ENCODE data around the gene ZNF768. TPM values are rescaled to one million over a fixed set of nuclear protein-coding genes. Genes with fewer than 3 reads are reported as not detected.

ZNF768 gene
- total RNA-seq, 4 donors from 2014 or later: 16.5 to 22.5 (median 18.6) TPM

DNA sequence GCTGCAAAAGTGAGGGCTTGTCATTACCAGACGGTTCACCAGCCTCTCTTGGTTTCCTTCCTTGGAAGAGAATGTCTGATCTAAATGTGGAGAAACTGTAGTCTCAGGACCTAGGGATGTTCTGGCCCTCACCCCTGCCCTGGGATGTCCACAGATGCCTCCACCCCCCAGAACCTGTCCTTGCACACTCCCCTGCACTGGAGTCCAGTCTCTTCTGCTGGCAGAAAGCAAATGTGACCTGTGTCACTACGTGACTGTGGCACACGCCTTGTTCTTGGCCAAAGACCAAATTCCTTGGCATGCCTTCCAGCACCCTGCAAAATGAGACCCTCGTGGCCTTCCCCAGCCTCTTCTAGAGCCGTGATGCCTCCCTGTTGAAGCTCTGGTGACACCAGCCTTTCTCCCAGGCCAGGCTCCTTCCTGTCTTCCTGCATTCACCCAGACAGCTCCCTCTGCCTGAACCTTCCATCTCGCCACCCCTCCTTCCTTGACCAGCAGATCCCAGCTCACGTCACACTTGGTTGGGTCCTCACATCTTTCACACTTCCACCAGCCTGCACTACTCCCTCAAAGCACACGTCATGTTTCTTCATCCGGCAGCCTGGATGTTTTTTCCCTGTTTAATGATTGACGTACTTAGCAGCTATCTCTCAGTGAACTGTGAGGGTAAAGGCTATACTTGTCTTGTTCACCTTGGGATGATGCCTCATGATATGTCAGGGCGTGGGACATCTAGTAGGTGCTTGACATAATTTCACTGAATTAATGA, 4.3 kb downstream of the ZNF768 start:
- TF ChIP-seq, protein P1, sequence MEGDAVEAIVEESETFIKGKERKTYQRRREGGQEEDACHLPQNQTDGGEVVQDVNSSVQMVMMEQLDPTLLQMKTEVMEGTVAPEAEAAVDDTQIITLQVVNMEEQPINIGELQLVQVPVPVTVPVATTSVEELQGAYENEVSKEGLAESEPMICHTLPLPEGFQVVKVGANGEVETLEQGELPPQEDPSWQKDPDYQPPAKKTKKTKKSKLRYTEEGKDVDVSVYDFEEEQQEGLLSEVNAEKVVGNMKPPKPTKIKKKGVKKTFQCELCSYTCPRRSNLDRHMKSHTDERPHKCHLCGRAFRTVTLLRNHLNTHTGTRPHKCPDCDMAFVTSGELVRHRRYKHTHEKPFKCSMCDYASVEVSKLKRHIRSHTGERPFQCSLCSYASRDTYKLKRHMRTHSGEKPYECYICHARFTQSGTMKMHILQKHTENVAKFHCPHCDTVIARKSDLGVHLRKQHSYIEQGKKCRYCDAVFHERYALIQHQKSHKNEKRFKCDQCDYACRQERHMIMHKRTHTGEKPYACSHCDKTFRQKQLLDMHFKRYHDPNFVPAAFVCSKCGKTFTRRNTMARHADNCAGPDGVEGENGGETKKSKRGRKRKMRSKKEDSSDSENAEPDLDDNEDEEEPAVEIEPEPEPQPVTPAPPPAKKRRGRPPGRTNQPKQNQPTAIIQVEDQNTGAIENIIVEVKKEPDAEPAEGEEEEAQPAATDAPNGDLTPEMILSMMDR (IDR thresholded peaks at IDR 0.05): no peak
- DNase-seq (ENCODE audit: low spot score) (no peak), ATAC-seq (ENCODE audit: low FRiP score) (no peak)

DNA sequence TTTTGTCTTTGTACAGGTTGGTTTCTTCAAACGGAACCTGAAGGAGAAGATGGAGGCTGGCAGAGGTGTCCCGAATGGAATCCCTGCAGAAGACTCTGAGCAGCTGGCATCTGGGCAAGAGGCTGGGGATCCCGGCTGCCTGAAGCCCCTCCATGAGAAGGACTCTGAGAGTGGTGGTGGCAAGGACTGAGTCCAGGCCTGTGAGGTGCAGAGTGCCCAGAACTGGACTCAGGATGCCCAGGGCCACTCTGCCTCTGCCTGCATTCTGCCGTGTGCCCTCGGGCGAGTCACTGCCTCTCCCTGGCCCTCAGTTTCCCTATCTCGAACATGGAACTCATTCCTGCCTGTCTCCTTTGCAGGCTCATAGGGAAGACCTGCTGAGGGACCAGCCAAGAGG, 4.9 kb downstream of the ZNF768 start:
- ATAC-seq (ENCODE audit: low FRiP score) (no peak), DNase-seq (ENCODE audit: low spot score) (no peak)
- TF ChIP-seq, protein P1 (IDR thresholded peaks at IDR 0.05): no peak

DNA sequence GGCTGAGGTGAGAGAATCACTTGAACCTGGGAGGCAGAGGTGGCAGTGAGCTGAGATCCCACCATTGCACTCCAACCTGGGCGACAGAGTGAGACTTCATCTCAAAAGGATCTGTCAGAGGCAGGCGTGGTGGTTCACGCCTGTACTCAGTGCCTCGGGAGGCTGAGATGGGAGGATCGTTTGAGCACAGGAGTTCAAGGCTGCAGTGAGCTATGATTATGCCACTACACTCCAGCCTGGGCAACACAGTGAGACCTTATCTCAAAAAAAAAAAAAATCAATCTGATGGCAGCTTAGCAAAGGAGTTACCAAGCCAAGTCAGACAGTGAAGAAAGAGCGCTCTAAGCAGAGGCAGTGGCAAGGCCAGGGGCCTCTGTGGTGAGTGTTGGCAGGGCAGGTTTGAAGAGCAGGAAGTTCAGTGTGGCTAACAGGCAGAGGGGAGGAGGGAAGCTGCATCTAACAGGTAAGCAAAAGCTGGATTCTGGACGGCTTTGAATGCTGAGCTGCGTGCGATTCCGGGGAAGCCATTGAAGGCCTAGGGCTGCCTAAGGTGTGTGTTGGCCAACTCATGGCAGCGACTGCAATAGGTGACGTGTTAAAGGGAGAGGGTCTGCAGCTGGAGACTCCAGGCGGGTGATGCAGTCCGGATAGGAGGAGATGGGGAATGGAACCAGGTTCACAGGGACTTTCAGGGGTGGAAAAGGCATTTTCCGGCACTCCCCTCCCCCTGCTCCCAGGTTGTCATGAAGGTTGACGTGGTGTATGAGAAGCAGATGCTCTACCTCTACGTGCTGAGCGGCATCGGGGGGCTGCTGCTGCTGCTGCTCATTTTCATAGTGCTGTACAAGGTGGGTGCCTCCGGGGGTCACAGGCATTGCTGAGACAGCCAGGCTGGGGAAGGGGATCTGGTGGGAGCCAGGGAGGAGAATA, 7.0 kb downstream of the ZNF768 start:
- ATAC-seq (ENCODE audit: low FRiP score) (no peak), DNase-seq (ENCODE audit: low spot score) (no peak)
- TF ChIP-seq, protein P1 (IDR thresholded peaks at IDR 0.05): no peak

DNA sequence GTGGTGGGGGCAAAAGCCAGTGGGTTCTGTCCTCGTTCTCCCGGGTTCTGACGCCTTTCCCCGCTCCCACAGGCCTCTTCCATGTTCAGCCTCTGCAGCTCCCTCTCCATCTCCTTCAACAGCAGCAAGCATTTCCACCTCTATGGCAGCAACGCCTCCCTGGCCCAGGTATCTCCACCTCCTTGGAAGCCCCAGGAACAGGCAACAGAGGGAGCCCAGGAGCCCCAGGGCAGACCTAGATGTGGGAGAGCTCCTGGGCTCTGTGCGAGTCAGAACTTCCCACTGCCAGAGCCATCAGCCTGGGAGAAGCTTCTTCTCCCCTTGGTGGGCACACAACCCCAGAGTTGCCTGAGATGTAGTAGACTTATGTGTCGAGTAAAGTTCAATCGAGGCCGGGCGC, 7.8 kb downstream of the ZNF768 start:
- TF ChIP-seq, protein P1 (IDR thresholded peaks at IDR 0.05): no peak
- DNase-seq (ENCODE audit: low spot score) (no peak), ATAC-seq (ENCODE audit: low FRiP score) (no peak)

DNA sequence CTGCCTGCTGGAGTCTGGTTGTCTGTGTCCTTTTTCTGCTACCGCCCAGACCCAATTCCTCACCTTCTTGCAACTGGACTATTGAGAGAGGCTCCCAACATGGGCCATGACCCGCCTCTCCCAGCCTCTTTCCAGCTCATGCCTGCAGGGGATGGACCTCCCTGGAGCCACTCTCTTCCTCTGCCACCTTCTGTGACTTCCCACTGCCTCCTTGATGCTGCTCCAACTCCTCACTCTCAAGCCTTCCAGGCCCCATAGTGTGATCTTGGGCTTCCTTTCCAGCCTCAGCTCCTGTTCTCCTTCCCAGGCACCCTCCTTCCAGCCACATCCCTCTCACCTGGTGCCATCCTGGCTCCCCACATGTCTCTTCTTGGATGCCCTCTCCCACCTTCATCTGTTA, 11.1 kb downstream of the ZNF768 start:
- no peak for DNase-seq (ENCODE audit: low spot score)
- TF ChIP-seq, protein P1 (IDR thresholded peaks at IDR 0.05): no peak
- no peak for ATAC-seq (ENCODE audit: low FRiP score)

DNA sequence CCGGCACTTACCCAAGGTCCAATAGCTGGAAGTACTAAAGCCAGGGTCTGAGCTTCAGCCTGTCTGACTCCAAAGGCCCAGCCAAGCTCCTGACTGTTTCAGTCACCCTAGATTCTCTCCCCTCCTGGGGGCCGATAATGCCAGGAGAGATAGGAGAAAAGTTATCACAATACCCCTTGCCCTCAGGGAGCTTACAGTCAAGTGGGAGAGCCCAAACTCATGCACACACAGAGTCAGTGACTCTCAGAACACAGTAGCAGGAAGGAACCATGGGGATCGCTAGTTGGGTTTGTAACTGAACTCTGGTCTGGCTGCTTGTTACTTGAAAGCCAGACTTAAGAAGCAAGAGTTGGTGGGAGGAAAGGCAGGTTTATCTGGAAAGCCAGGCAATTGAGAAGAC, 14.9 kb downstream of the ZNF768 start:
- TF ChIP-seq, protein P1 (IDR thresholded peaks at IDR 0.05): no peak
- ATAC-seq (ENCODE audit: low FRiP score) (no peak), DNase-seq (ENCODE audit: low spot score) (no peak)

All from omental fat pad (tissue), 4 donors.